Gastrocnemius medialis (tissue), 4 donors: ENCODE data around the gene AMER2.

ENCODE experiments used
- CTCF ChIP-seq, 5 experiments: fragments of 450-650 bp in 3 of 5; fragments of 200-600 bp in 2 of 5; sonication (generic) in 2 of 5; IDR thresholded peaks in 4 of 5; conservative IDR thresholded peaks in 1 of 5; 1 replicate in 4 of 5; 2 replicates in 1 of 5; pipeline ENCODE4 v1.5.1; 2016 to 2019; ENCODE audit warnings: antibody characterized with exemption in 5 of 5, mild to moderate bottlenecking in 3 of 5, moderate library complexity in 3 of 5
- POLR2A ChIP-seq, 2 donors: fragments of 450-650 bp; IDR thresholded peaks; one replicate each; pipeline ENCODE4 v1.6.1; 2017; ENCODE audit warnings: antibody characterized with exemption in 2 of 2, mild to moderate bottlenecking in 2 of 2, moderate library complexity in 2 of 2

GRCh38 chr13:25153736-25154135 lies 18.4 kb downstream of the AMER2 start:
- TF ChIP-seq CTCF (IDR thresholded peaks at IDR 0.05 in 4 of 5, conservative IDR thresholded peaks at IDR 0.05 in 1 of 5), result no peak
- TF ChIP-seq POLR2A (IDR thresholded peaks at IDR 0.05), result no peak
